Neural cell (in vitro differentiated cells): ENCODE data around the gene JHY. TPM values are rescaled to one million over a fixed set of nuclear protein-coding genes. Genes with fewer than 3 reads are reported as not detected.

Experiments
- H2AFZ ChIP-seq: fragments of 200-600, 300-800 bp; sonication (generic), shearing (Covaris generic); 2 replicates; pipeline ENCODE4 v1.6.0; 2014; ENCODE audit warnings: low read depth, mild to moderate bottlenecking, antibody characterized with exemption, low read length, moderate library complexity
- H3F3A ChIP-seq: fragments of 200-600 bp; shearing (Covaris generic); 2 replicates; pipeline ENCODE4 v1.6.1; 2016; ENCODE audit warnings: mild to moderate bottlenecking, moderate library complexity, mixed read lengths, antibody characterized with exemption, low read length; ENCODE audit not compliant: insufficient read depth, poor library complexity, severe bottlenecking
- H3K27ac ChIP-seq: fragments of 200-600, 300-800 bp; sonication (generic), shearing (Covaris generic); 2 replicates; pipeline ENCODE4 v1.5.1; 2014; ENCODE audit warnings: mild to moderate bottlenecking, low read length, moderate library complexity
- H3K27me3 ChIP-seq: fragments of 300-800, 200-600 bp; sonication (generic), shearing (Covaris generic); 2 replicates; pipeline ENCODE4 v1.6.0; 2014; ENCODE audit warnings: mild to moderate bottlenecking, low read depth, low read length, moderate library complexity; ENCODE audit not compliant: insufficient read depth
- H3K36me3 ChIP-seq: fragments of 300-800, 200-600 bp; sonication (generic), shearing (Covaris generic); 2 replicates; pipeline ENCODE4 v1.5.1; 2014; ENCODE audit warnings: mild to moderate bottlenecking, antibody characterized with exemption, low read length, moderate library complexity; ENCODE audit not compliant: insufficient read depth
- H3K4me2 ChIP-seq: fragments of 300-800, 200-600 bp; sonication (generic), shearing (Covaris generic); 2 replicates; pipeline ENCODE4 v1.6.0; 2014; ENCODE audit warnings: mild to moderate bottlenecking, low read length
- H3K4me3 ChIP-seq: fragments of 300-800, 200-600 bp; sonication (generic), shearing (Covaris generic); 2 replicates; pipeline ENCODE4 v1.5.1; 2014; ENCODE audit warnings: mild to moderate bottlenecking, low read length, moderate library complexity
- H3K79me2 ChIP-seq: fragments of 200-600 bp; shearing (Covaris generic); replicated peaks from 2 replicates; pipeline ENCODE4 v1.6.0; 2014; ENCODE audit warnings: mild to moderate bottlenecking, low read length, moderate library complexity; ENCODE audit not compliant: insufficient read depth
- H3K9ac ChIP-seq: fragments of 300-800, 200-600 bp; sonication (generic), shearing (Covaris generic); 2 replicates; pipeline ENCODE4 v1.6.1; 2016; ENCODE audit warnings: mild to moderate bottlenecking, low read length, mixed read lengths
- H3K9me2 ChIP-seq: fragments of 200-600 bp; shearing (Covaris generic); 2 replicates; pipeline ENCODE4 v1.6.1; 2016; ENCODE audit warnings: mild to moderate bottlenecking, low read length, mixed read lengths; ENCODE audit not compliant: insufficient read depth
- H3K9me3 ChIP-seq: fragments of 200-600, 300-800 bp; sonication (generic), shearing (Covaris generic); 2 replicates; pipeline ENCODE4 v1.6.1; 2016; ENCODE audit warnings: mild to moderate bottlenecking, mixed run types, low read length, moderate library complexity, mixed read lengths
- H4K20me1 ChIP-seq: fragments of 200-600 bp; shearing (Covaris generic); 2 replicates; pipeline ENCODE4 v1.6.1; 2016; ENCODE audit warnings: mild to moderate bottlenecking, mixed run types; ENCODE audit not compliant: insufficient read depth
- CTCF ChIP-seq: fragments of 450-650 bp; IDR thresholded peaks from 2 replicates; pipeline ENCODE4 v1.5.1; 2014; ENCODE audit warnings: antibody characterized with exemption, mild to moderate bottlenecking, moderate library complexity; ENCODE audit not compliant: poor library complexity, severe bottlenecking
- EP300 ChIP-seq: fragments of 450-650 bp; conservative IDR thresholded peaks from 2 replicates; pipeline ENCODE4 v1.6.1; 2014; ENCODE audit warnings: antibody characterized with exemption, mild to moderate bottlenecking, moderate library complexity; ENCODE audit not compliant: poor library complexity, severe bottlenecking
- EZH2 ChIP-seq: fragments of 200-600, 300-800 bp; shearing (Covaris generic), sonication (generic); IDR thresholded peaks from 2 replicates; pipeline ENCODE4 v1.6.1; 2014; ENCODE audit warnings: antibody characterized with exemption, low read length, borderline replicate concordance, mild to moderate bottlenecking; ENCODE audit not compliant: insufficient read depth, poor library complexity, severe bottlenecking
- MXI1 ChIP-seq: fragments of 450-650 bp; conservative IDR thresholded peaks from 2 replicates; pipeline ENCODE4 v1.6.1; 2014; ENCODE audit warnings: antibody characterized with exemption, mild to moderate bottlenecking; ENCODE audit not compliant: poor library complexity, severe bottlenecking
- POLR2AphosphoS5 ChIP-seq: IDR thresholded peaks from 2 replicates; pipeline ENCODE4 v1.6.1; 2012
- RAD21 ChIP-seq: fragments of 450-650 bp; conservative IDR thresholded peaks from 2 replicates; pipeline ENCODE4 v1.6.1; 2014; ENCODE audit warnings: antibody characterized with exemption, mild to moderate bottlenecking, moderate library complexity
- REST ChIP-seq: IDR thresholded peaks from 2 replicates; pipeline ENCODE4 v1.6.1; 2012; ENCODE audit warnings: borderline replicate concordance
- SMC3 ChIP-seq: fragments of 450-650 bp; conservative IDR thresholded peaks from 2 replicates; pipeline ENCODE4 v1.6.1; 2014; ENCODE audit warnings: antibody characterized with exemption, mild to moderate bottlenecking, moderate library complexity; ENCODE audit not compliant: poor library complexity
- TAF1 ChIP-seq: IDR thresholded peaks from 2 replicates; pipeline ENCODE4 v1.6.1; 2012; ENCODE audit warnings: low read depth
- polyA plus RNA-seq: library from polyadenylated mRNA; depleted of rRNA; stranded (reverse); fragments of >200 nt; gene quantifications from 2 replicates; pipeline ENCODE4 v1.2.3, GENCODE V29; 2014

The JHY gene
- polyA plus RNA-seq, 1 donor from 2014 or later, result 0.37 TPM

- Histone ChIP-seq H3K4me3 (peak overlapping the region; percentile 53), H3K9me3 (no peaks in the 10 kb centered on the region), H3K9ac (no peak overlapping the region), H3F3A (no peaks in the 10 kb centered on the region), H3K27me3 (peaks cover 100% of the 10 kb centered on the region), H3K36me3 (no peaks in the 10 kb centered on the region), H3K4me2 (no peak overlapping the region), H3K9me2 (no peaks in the 10 kb centered on the region), H3K79me2 (no peaks in the 10 kb centered on the region), H3K27ac (no peak overlapping the region), H4K20me1 (no peaks in the 10 kb centered on the region), H2AFZ (no peak overlapping the region)
- TF ChIP-seq MXI1, result no peak
- TF ChIP-seq REST, result no peak
- TF ChIP-seq EZH2, result peak; percentile 72
These were observed 97.4 kb downstream of the JHY start for GRCh38 chr11:122979815-122980595.

GRCh38 chr11:122981388-122982264 is 99.1 kb downstream of the JHY start, which contains the start of gene BSX:
TSS of gene BSX (minus strand) at chr11:122981834. CDS start at chr11:122981671, 163 bp downstream.
- Histone ChIP-seq H4K20me1 (no peaks in the 10 kb centered on the region), H3K79me2 (no peaks in the 10 kb centered on the region), H3K9ac (no peak within 1 kb of the TSS), H3K9me3 (no peaks in the 10 kb centered on the region), H3K9me2 (no peaks in the 10 kb centered on the region), H3K27ac (no peak within 1 kb of the TSS), H3K27me3 (peaks cover 100% of the 10 kb centered on the region), H3F3A (no peaks in the 10 kb centered on the region), H3K4me3 (no peak within 1 kb of the TSS), H3K36me3 (no peaks in the 10 kb centered on the region), H3K4me2 (no peak within 1 kb of the TSS), H2AFZ (no peak within 1 kb of the TSS)
- no peak for TF ChIP-seq EP300
- TF ChIP-seq RAD21, result no peak
- no peak for TF ChIP-seq SMC3
- peak; percentile 90 for TF ChIP-seq REST
- TF ChIP-seq POLR2AphosphoS5, result no peak
- TF ChIP-seq MXI1, result no peak
- TF ChIP-seq TAF1, result no peak
- peak; percentile 65 for TF ChIP-seq EZH2
- no peak for TF ChIP-seq CTCF
